T-helper 22 cell (primary cell): ENCODE measurements around the gene CEP126.

Experiments used
- DNase-seq: peaks from one replicate; pipeline ENCODE4 v3.0.0-alpha.2; 2020; ENCODE audit warnings: low read depth

The CEP126 gene

GRCh38 chr11:102010776-102011494 lies 96.1 kb downstream of the CEP126 start:
- no peak for DNase-seq

GRCh38 chr11:102012946-102013345 lies 98.1 kb downstream of the CEP126 start:
- DNase-seq = no peak

- DNase-seq = no peak
Observed at GRCh38 chr11:102014756-102015155, 99.9 kb downstream of the CEP126 start.

GRCh38 chr11:102017026-102017425 lies 102.2 kb downstream of the CEP126 start:
- no peak for DNase-seq

GRCh38 chr11:102026217-102026616 lies 111.4 kb downstream of the CEP126 start:
- no peak for DNase-seq

GRCh38 chr11:102026959-102027358 lies 112.1 kb downstream of the CEP126 start:
- DNase-seq = no peak

- DNase-seq = no peak
Observed at GRCh38 chr11:102036757-102037156, 121.9 kb downstream of the CEP126 start.

GRCh38 chr11:102046841-102047240 lies 132.0 kb downstream of the CEP126 start:
- DNase-seq = no peak

- no peak for DNase-seq
Observed at GRCh38 chr11:102047305-102047924, 132.6 kb downstream of the CEP126 start, which contains the start of gene CFAP300. CFAP300 (plus strand) TSS chr11:102047437; CDS start chr11:102047471, 34 bp downstream.
